NOMO-1 treated with DMSO at 0.1 percent for 48 hours (cell line): ENCODE measurements around the gene TOP2A.
A peak's percentile ranks its signal among the peaks of the same experiment; 100 is the strongest.
"Not testable (repeated sequence)": the region's sequence is repeated elsewhere in the genome, so short reads cannot be mapped to it uniquely, and the experiment has no call there.

Source experiments
- DNase-seq: peaks from one replicate; lab custom pipeline; 2025; ENCODE audit not compliant: unreplicated experiment; lab: John Stamatoyannopoulos, UW

TOP2A gene

DNA sequence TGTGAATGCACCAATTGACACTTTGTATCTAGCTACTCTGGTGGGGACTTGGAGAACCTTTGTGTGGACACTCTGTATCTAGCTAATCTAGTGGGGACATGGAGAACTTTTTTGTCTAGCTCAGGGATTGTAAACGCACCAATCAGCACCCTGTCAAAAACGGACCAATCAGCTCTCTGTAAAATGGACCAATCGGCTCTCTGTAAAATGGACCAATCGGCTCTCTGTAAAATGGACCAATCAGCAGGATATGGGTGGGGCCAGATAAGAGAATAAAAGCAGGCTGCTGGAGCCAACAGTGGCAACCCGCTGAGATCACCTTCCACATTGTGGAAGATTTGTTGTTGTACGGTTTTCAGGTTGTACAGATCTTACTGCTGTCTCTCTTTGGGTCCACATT, 41.2 kb downstream of the TOP2A start:
- DNase-seq, result not testable (repeated sequence)

GRCh38 chr17:40375786-40376185, 41.9 kb downstream of the TOP2A start:
- not testable (repeated sequence) for DNase-seq

GRCh38 chr17:40374821-40375498, 42.7 kb downstream of the TOP2A start:
- no peak for DNase-seq

DNA sequence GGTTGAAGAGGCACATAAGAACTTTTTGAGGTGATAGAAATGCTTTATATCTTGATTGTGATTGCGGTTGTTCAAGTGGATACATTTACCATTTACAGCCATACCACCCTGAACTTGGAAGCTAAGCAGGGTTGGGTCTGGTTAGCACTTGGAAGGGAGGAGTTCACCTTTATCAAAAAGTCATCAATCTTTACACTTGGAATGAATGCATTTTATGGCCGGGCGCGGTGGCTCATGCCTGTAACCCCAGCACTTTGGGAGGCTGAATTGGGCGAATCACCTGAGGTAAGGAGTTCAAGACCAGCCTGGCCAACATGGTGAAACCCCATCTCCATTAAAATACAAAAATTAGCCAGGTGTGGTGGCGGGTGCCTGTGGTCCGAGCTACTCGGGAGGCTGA, 43.7 kb downstream of the TOP2A start:
- DNase-seq, result no peak

DNA sequence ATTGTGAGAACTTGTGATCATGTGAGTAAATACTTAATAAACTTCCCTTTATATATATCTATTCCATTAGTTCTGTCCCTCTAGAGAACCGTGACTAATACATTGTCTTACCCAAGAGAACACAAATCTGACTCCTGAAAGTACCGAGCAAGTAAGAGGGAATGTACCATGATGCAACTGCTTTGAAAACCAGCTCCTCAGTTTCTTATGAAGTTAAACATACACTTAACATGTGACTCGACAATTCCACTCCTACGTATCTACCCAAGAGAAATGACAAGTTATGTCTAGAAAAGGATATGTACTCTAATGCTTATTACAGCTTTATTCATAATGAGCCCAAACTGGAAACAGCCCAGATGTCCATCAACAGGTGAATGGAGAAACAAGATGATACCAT, 44.4 kb downstream of the TOP2A start:
- DNase-seq, result peak; percentile 13

GRCh38 chr17:40372644-40373043, 45.1 kb downstream of the TOP2A start:
- DNase-seq, result not testable (repeated sequence)

GRCh38 chr17:40372031-40372430, 45.7 kb downstream of the TOP2A start:
- no peak for DNase-seq

- DNase-seq, result no peak
Observed at GRCh38 chr17:40371261-40371929, 46.3 kb downstream of the TOP2A start.

DNA sequence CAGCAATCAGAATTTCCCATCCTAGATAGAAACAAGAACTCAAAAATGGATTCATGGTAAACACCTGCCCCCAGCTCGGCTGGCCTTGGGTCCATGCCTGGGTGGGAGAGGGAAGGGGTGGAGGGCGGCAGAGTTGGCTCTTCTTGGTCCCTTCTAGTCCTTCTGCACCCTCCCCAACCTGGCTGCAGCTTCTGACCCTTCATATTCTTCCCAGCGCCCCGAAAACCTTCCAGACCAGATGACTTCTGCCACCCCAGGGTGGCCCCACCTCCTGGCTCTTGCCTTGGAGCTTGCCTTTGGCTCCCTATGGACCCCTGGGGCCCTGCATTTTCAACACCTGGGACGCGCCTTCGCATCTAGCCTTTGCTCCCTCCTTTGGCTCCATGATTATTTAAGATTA, 47.8 kb downstream of the TOP2A start:
- DNase-seq, result no peak

- not testable (repeated sequence) for DNase-seq
Observed at GRCh38 chr17:40367728-40368127, 50.0 kb downstream of the TOP2A start.

DNA sequence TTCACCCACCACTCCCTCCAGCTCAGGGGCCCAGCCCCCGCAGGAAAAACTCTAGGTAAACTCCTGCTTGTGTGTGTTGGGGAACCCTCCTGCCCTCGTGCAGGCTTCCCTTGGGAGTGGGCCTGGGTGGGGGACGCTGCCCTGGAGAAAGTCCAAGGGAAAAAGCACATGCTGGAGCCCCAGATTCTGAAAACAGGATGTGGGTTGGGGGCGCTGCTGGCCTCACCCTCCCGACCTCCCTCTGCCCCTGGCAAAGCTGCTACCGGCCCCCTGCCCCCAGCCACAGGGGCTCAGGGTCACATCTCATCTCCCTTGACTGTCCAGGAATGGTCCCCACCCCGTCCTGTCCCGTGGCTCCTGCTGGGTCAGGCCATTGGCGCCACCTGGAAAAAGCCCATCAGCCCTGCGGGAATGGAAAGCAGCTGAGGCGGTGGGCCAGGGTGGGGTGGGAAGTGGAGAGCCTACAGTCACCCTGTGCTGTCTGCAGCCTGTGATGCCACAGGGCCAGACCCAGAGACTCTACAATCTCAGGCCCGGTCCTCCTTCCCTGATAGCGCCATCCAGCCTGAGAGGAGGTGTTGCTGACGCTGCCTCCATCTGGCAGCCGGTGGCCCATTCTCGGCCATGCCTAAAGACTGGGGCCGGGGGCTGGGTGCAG, 50.7 kb downstream of the TOP2A start:
- no peak for DNase-seq

DNA sequence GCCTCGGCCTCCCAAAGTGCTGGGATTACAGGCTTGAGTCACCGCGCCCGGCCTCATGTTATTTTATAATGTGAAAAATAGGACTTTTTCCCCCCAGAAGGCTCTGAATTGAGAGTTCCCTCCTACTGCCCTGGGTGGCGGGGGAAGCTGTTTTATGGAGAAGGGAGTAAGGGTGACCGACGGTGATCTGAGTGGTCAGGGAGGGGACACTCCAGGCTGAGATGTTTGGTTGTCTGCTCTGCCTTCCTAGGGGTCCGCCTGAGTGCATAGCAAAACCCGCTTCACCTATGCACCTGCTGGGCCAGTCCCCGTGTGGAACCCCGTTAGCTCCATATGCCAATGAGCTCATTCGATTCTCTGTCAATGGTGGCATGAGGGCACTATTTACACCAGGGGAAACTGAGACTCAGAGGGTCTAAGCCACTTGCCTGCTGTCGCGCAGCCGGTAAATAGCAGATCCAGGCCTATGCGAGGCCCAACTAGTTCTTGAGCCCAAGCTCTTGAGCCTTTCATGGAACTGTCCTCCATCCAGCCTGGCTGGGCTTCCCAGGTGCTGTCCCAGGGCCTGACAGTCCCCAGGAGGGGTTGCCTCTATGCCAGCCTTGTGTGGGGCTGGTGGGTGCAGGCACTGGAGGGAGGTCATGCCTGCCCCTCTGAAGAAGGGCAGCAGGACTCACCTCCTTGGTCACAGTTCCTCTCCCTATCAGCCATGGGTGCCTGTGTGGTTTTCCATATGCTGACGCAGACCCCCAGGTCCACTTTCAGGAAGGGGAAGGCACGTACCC, 51.4 kb downstream of the TOP2A start:
- no peak for DNase-seq

- DNase-seq, result no peak
Observed at GRCh38 chr17:40364906-40365305, 52.8 kb downstream of the TOP2A start.

- no peak for DNase-seq
Observed at GRCh38 chr17:40364121-40364861, 53.4 kb downstream of the TOP2A start, which contains the start of gene GJD3. TSS of gene GJD3 (minus strand) at chr17:40364737. CDS start at chr17:40363815, 922 bp downstream.

GRCh38 chr17:40363111-40363827, 54.4 kb downstream of the TOP2A start:
- peak; percentile 43 for DNase-seq

- peak; percentile 80 for DNase-seq
Observed at GRCh38 chr17:40362696-40363110, 55.0 kb downstream of the TOP2A start.

- DNase-seq, result no peak
Observed at GRCh38 chr17:40361925-40362695, 55.6 kb downstream of the TOP2A start.

- DNase-seq, result no peak
Observed at GRCh38 chr17:40361063-40361924, 56.4 kb downstream of the TOP2A start.
